Hypothalamus (tissue), 51 donors: Measurements from ENCODE around the gene NECTIN2.

Source experiments
- DNase-seq, 51 donors: peaks; one replicate each; lab custom pipeline; 2025; lab: John Stamatoyannopoulos, UW

Gene NECTIN2

GRCh38 chr19:44845612-44846454 is at the start of gene NECTIN2:
Gene NECTIN2 (plus strand): TSS chr19:44846297. CDS start chr19:44846526, 229 bp downstream.
- peak; percentile 38 to 97 (median 85) for DNase-seq

DNA sequence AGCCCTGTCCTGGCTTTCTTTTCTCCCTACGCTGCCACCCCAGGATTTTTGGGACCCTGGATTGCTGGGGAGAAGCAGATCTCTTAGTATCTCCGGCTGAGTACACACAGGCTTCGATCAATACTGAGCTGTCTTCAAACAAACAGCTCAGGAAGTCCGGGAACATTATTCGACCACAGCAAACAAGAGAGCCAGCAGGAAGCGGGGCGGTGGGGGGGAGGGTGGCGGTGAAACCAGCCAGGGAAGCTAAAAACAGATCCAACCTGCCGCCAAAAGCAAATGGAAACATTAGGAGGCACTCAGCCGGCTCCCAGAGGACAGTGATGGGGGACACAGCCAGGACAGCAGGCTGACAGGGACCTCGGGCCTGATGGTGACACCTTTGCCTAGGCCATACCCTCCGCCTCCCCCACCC is 49.4 kb upstream of the NECTIN2 start:
- DNase-seq: peak in 13 of 51 donors; percentile 1 to 45 (median 7)

DNA sequence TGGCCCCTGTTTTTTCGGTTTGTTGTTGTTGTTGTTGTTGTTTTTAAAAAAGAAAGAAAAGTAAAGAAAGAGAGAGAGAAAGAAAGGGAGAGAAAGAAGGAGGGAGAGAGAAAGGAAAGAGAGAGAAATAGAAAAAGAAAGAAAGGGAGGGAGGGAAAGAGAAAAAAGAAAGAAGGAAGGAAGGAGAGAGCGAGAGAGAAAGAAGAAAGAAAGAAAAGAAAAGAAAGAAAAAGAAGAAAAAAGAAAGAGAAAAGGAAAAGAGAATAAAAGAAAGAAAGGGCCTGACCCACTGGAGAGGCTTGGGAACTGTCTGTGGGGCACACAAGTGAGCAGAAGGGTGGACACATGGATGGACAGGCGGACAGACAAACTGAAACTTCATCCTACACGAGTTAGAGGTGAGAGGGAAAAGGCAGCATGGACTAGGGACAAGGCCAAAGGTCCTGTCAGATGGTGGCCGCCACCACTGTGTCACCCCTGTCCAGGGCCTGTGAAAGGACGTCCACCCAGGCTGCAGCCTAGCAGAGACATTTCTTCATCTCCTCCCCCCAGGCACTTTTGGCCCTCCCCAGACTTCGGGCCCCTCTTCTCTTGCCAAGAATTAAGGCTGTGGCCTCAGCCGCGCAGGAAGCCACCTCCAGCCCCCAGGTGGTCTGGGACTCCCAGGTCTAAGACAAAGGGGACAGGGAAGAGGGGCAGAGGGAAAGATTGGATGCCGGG is 46.3 kb upstream of the NECTIN2 start:
- no peak for DNase-seq

DNA sequence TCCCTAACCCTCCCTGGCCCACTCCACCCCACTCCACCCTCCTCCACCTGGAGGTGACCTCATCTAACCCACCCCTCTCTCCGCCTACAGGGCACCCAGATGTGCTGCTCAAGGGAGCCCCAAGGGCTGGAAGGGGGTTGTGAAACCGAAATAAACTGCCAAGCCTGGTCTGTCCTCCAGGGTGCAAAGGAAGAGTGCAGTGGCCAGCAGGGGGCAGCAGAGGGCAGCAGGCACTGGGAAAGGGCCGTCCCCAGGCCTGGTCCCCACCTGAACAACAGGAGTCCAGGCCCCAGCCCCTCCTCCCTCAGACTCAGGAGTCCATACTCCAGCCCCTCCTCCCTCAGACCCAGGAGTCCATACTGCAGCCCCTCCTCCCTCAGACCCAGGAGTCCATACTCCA is 45.6 kb upstream of the NECTIN2 start:
- DNase-seq: peak in 48 of 51 donors; percentile 3 to 80 (median 45)

DNA sequence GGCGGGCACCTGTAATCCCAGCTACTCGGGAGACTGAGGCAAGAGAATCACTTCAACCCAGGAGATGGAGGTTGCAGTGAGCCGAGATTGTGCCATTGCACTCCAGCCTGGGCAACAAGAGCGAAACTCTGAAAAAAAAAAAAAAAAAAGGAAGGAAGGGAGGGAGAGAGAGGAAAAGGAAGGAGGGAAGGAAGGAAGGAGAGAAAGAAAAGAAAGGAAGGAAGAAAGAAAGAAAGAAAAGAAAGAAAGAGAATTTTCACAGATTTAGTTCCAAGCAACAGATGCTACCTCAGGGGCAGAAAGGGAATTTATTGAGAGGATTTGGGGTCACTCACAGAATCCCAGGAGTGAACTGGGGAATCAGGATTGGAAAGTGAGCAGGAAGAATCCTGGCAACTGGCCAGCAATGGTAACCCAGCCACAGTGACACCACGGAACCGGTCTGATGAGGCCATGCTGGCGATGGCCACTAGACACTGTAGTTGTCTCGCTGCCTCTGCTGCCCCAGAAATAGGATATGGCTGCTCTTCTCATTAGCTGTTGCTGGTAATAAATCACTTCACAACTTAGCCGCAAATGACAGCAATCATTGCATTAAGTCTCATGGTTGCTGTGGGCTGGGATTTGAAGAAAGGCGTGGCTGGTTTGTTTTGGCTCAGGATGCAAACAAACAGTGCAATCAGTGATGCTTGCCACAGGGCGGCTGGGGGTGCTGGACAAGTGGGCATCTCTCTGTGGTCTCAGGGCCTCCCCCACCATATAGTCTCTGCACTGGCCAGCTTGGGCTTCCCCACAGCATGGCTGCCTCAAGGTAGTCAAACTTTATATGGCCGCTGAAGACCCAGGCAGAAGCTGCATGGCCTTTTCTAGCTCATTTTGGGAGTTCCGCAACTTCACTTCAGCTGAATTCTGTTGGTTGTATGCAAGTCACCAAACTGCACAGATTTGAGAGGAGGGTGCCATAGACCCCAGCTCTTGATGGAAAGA is 42.4 kb upstream of the NECTIN2 start:
- DNase-seq: no peak

DNA sequence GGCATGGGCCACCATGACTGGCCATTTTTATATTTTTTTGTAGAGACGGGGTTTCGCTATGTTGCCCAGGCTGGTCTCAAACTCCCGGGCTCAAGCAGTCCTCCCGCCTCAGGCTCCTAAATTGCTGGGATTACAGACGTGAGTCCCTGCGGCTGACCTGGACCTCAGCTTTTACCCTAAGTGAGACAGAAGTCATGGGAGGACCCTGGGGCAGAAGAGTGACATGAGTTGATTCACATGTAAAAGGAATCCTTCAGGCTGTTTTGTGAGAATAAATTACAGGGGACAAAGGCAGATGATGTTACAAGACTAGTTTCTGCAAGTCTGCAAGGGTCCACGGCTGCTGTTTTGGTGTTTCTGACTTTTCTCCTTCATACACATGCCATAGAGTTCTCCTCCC is 39.8 kb upstream of the NECTIN2 start:
- DNase-seq: no peak

- DNase-seq: no peak
Observed at GRCh38 chr19:44807162-44807561, 38.9 kb upstream of the NECTIN2 start.

- peak in 20 of 51 donors; percentile 1 to 36 (median 16) for DNase-seq
Observed at GRCh38 chr19:44807652-44808462, 38.2 kb upstream of the NECTIN2 start.

DNA sequence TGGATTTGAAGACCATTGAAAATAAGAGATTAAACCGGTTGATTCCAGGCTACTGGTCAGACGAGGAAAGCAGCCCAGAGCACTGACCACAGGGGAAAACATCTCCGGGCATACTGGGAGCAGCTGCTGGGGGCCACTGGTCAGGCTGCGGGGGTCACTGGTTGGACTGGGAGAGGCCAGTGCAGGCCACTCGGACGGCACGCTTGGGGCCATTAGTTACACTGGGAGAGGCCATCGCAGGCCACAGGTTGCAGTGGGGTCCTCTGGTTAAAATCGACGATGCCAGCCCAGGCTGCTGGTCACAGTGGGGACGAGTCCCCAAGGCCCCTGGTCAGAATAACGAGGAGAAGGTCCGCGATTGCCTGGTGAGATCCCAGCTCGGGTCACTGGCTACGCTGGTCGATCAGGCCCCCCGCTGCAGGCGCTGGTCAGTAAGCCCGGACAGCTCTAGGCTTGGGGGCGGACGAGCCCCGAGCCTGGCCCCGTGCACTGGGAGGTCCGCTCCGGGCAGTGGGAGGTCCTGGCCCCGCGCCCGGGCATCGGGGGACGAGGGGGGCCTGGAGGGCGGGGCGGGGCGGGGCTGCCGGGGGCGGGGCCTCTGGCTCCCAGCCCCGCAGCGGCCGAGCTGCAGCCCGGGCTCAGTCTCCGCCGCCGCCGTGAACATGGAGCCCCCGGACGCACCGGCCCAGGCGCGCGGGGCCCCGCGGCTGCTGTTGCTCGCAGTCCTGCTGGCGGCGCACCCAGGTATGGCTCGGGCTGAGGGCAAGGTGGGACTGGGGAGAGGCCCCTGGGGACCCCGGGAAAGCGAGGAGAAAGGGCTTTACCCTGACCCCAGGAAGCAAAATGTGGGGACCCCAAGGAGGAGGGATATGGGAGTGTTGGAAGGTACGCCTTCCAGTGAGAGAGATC is 37.4 kb upstream of the NECTIN2 start, which contains the start of gene BCAM:
BCAM (plus strand) TSS at position 641 of the 909 bp plus-strand sequence; CDS start at position 663, 22 bp downstream.
- DNase-seq: peak in 40 of 51 donors; percentile 1 to 70 (median 40)

DNA sequence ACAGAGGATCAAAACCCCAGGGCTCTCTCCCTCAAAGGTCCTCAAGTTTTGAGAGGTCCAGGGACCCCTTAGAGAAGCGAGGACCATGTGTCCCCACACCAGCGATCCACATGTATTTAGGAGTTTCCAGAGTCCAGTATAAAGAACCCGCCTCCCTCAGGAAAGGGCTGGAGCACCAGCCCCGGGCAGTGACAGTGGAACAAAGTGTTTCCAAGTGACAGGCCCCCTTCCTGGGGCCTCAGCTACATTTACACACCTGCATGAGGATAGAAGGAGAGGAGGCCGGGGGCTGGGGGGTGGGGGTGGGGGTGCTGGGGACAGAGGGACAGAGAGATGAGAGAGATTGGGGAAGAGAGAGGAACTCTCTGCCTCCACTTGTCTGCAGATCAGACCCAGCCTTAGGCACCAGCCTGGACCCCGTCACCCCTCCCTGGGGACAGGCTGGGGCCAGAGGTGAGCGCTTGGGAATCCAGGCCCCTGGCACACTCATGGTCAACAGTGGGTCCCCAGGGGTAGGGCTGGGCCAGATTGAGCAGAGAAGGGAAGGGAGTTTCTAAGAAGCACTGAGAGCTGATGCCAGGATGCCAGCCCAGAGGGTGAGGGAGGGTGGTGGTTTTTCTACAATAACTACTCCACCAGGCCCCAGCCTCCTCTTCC is 36.4 kb upstream of the NECTIN2 start:
- DNase-seq: no peak

DNA sequence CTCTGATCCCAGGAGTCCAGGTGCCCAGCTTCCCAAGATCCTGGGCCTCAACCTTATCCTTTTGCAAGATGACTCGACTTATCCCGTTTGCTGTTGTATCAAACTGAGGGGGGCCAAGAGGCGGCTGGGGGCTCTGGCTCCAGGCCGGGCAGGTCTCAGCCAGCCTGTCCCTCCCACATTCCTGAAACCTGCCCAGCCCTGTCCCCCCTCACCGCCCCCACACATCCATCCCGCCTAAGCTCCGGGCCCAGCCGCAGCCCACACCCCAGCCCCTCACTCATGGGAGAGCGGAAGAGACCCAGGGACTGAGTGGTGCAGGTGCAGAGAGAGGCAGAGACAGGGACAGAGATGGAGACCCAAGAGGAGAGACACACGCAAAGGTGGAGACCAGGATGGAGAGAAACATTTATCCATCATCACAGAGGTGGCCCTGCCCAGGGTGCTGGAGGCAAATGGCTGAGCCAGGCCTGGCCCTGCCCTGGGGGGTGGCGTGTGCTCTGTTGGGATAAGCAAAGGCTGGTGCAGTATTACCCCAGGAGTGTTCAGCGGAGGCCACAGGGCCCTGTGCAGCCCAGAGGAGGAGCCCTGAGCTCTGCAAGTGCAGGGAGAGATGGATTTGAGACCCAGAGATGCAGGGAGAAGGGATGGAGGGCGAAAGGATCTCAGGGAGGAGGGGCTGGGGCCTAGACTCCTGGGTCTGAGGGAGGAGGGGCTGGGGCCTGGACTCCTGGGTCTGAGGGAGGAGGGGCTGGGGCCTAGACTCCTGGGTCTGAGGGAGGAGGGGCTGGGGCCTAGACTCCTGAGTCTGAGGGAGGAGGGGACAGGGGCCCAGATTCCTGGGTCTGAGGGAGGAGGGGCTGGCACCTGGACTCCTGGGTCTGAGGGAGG is 35.6 kb upstream of the NECTIN2 start:
- DNase-seq: no peak

DNA sequence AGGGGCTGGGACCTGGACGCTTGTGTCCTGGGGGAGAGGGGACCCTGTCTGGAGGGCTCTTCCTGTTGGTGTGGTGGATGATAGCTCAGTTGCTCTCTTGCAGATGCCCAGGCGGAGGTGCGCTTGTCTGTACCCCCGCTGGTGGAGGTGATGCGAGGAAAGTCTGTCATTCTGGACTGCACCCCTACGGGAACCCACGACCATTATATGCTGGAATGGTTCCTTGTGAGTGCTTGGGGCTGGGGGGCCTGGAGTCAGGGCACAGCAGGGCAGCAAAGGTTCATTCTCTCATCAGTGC is 35.0 kb upstream of the NECTIN2 start:
- no peak for DNase-seq

- DNase-seq: no peak
Observed at GRCh38 chr19:44812142-44812718, 33.9 kb upstream of the NECTIN2 start.

DNA sequence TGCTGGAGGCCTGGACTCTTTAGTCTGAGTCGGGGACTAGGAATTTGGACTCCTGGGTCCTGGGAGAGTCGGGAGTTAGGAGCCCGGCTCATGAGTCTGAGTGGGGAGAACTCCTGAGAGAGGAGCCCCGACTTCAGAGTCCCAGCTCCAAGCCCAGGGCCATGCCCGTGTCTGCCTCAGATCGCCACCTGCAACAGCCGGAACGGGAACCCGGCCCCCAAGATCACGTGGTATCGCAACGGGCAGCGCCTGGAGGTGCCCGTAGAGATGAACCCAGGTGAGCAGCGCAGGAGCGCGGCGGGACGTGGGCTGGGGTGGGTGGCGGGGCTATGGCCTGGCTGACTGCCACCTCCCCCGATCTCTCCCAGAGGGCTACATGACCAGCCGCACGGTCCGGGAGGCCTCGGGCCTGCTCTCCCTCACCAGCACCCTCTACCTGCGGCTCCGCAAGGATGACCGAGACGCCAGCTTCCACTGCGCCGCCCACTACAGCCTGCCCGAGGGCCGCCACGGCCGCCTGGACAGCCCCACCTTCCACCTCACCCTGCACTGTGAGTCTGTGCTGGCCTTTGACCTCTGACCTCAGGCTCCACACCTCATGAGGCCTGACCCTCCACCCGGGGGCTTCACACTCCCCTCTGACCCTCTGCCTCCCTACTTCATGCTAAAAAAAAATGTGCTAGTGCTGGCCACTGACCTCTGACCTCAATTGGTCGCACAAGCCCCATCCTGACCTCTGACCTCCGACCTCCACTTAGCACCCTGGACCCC is 32.8 kb upstream of the NECTIN2 start:
- DNase-seq: no peak

- no peak for DNase-seq
Observed at GRCh38 chr19:44813841-44814470, 32.1 kb upstream of the NECTIN2 start.

DNA sequence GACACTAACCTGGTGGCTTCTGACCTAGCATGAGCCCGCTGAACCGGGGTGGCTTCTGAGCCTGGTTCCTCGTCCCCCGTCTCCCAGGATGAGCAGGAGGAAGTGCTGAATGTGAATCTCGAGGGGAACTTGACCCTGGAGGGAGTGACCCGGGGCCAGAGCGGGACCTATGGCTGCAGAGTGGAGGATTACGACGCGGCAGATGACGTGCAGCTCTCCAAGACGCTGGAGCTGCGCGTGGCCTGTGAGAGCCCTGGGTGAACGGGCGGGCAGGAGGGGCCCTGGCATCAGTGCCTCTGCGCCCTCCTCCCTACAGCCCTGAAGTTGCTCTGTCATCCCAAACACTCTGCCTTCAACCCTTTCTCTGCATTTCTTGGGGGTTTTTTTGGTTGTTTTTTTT is 31.6 kb upstream of the NECTIN2 start:
- no peak for DNase-seq
